ENCODE results near the gene STAT3.
"Not testable (repeated sequence)": the region's sequence is repeated elsewhere in the genome, so short reads cannot be mapped to it uniquely, and the experiment has no call there.

The STAT3 gene

GRCh38 chr17:42281571-42282096, 106.6 kb downstream of the STAT3 start:
- no peak for DNase-seq (ENCODE audit: low read depth in 2 of 2)

- no peak for DNase-seq (ENCODE audit: low read depth in 2 of 2)
These were observed 108.2 kb downstream of the STAT3 start for GRCh38 chr17:42279776-42280630.

- DNase-seq (ENCODE audit: low read depth in 2 of 2) = no peak
These were observed 110.9 kb downstream of the STAT3 start for GRCh38 chr17:42277342-42277712.

GRCh38 chr17:42276609-42277341, 111.5 kb downstream of the STAT3 start:
- peak; percentile 11 to 14 for DNase-seq (ENCODE audit: low read depth in 2 of 2)

- peak; percentile 45 to 65 for DNase-seq (ENCODE audit: low read depth in 2 of 2)
These were observed 112.0 kb downstream of the STAT3 start, which contains the start of gene STAT5B for GRCh38 chr17:42276359-42276608. Gene STAT5B, minus strand, starts transcription at chr17:42276391. Its CDS starts 44,264 bp downstream, at chr17:42232127.

GRCh38 chr17:42275527-42276358, 112.5 kb downstream of the STAT3 start:
- DNase-seq (ENCODE audit: low read depth in 2 of 2) = peak; percentile 8 to 27

- no peak for DNase-seq (ENCODE audit: low read depth in 2 of 2)
These were observed 113.3 kb downstream of the STAT3 start for GRCh38 chr17:42274812-42275526.

GRCh38 chr17:42274253-42274542, 114.0 kb downstream of the STAT3 start:
- no peak for DNase-seq (ENCODE audit: low read depth in 2 of 2)

- DNase-seq (ENCODE audit: low read depth in 2 of 2) = no peak
These were observed 114.6 kb downstream of the STAT3 start for GRCh38 chr17:42273474-42274252.

- DNase-seq (ENCODE audit: low read depth in 2 of 2) = no peak
These were observed 115.9 kb downstream of the STAT3 start for GRCh38 chr17:42272162-42272907.

- no peak for DNase-seq (ENCODE audit: low read depth in 2 of 2)
These were observed 116.5 kb downstream of the STAT3 start for GRCh38 chr17:42271779-42272035.

GRCh38 chr17:42271006-42271778, 117.0 kb downstream of the STAT3 start:
- DNase-seq (ENCODE audit: low read depth in 2 of 2) = no peak

GRCh38 chr17:42270596-42270995, 117.6 kb downstream of the STAT3 start:
- DNase-seq (ENCODE audit: low read depth in 2 of 2) = no peak

- DNase-seq (ENCODE audit: low read depth in 2 of 2) = no peak
These were observed 118.1 kb downstream of the STAT3 start for GRCh38 chr17:42270170-42270535.

- no peak for DNase-seq (ENCODE audit: low read depth in 2 of 2)
These were observed 120.0 kb downstream of the STAT3 start for GRCh38 chr17:42268236-42268635.

- no peak for DNase-seq (ENCODE audit: low read depth in 2 of 2)
These were observed 121.1 kb downstream of the STAT3 start for GRCh38 chr17:42266918-42267766.

GRCh38 chr17:42266462-42266861, 121.8 kb downstream of the STAT3 start:
- no peak for DNase-seq (ENCODE audit: low read depth in 2 of 2)

- not testable (repeated sequence) for DNase-seq (ENCODE audit: low read depth in 2 of 2)
These were observed 123.9 kb downstream of the STAT3 start for GRCh38 chr17:42264366-42264765.
